Body of pancreas (tissue), 4 donors: ENCODE data around the gene KRTAP13-1. TPM values are rescaled to one million over a fixed set of nuclear protein-coding genes. Genes with fewer than 3 reads are reported as not detected.

Experiments used
- ATAC-seq: fragments of 150-250 bp; one replicate; pipeline ENCODE4 v1.9.1; 2016
- DNase-seq, 4 donors: peaks; one replicate each; pipeline ENCODE4 v3.0.0-alpha.2; 2019
- H3K27ac ChIP-seq, 4 donors: fragments of 200-600 bp; sonication (generic); 1 replicate in 3 of 4; 2 replicates in 1 of 4; pipeline versions ENCODE4 v1.5.1 to v1.6.1; 2016 to 2019; ENCODE audit warnings: mild to moderate bottlenecking in 1 of 4, mixed read lengths in 1 of 4, moderate library complexity in 1 of 4
- H3K27me3 ChIP-seq, 2 donors: fragments of 200-600 bp; sonication (generic); one replicate each; pipeline ENCODE4 v1.6.0; 2016; ENCODE audit warnings: mild to moderate bottlenecking in 1 of 2
- H3K36me3 ChIP-seq, 2 donors: fragments of 200-600 bp; sonication (generic); replicated peaks in 1 of 2; 2 replicates each; pipeline ENCODE4 v1.5.1; 2016; ENCODE audit warnings: low read depth in 2 of 2; ENCODE audit not compliant: insufficient read depth in 1 of 2
- H3K4me1 ChIP-seq: fragments of 200-600 bp; sonication (generic); one replicate; pipeline ENCODE4 v1.6.0; 2016
- H3K4me3 ChIP-seq, 2 donors: fragments of 200-600 bp; sonication (generic); 1 replicate in 1 of 2; 2 replicates in 1 of 2; pipeline ENCODE4 v1.5.1; 2016 to 2019
- H3K9me3 ChIP-seq, 3 donors: fragments of 200-600 bp; sonication (generic); 1 replicate in 2 of 3; 2 replicates in 1 of 3; pipeline ENCODE4 v1.5.1; 2016
- POLR2A ChIP-seq, 3 donors: fragments of 450-650 bp; IDR thresholded peaks; one replicate each; pipeline ENCODE4 v1.6.1; 2016; ENCODE audit warnings: antibody characterized with exemption in 3 of 3, mild to moderate bottlenecking in 2 of 3
- WGBS, 2 donors: methylation state at CpG; one replicate each; pipeline ENCODE4 v1.1.5; 2017; 5-methylcytosine and 5-hydroxymethylcytosine counted together
- intact Hi-C: fragments of 100-400 bp; cut with DNase I; formaldehyde crosslinking; loops from one replicate; pipeline ENCODE4 v1.15.1; 2023
- total RNA-seq, 2 donors: library from RNA; depleted of rRNA; stranded (reverse); fragments of >200 nt; gene quantifications; one replicate each; pipeline ENCODE4 v1.1.0, GENCODE V29; 2016
- TF ChIP-seq, protein P1 (sequence below), 7 experiments: fragments of 450-650 bp in 4 of 7; fragments of 200-600 bp in 3 of 7; sonication (generic) in 3 of 7; IDR thresholded peaks; one replicate each; pipeline ENCODE4 v1.5.1; 2016 to 2019; ENCODE audit warnings: antibody characterized with exemption in 7 of 7

The KRTAP13-1 gene
- total RNA-seq, 2 donors from 2014 or later, result not detected

DNA sequence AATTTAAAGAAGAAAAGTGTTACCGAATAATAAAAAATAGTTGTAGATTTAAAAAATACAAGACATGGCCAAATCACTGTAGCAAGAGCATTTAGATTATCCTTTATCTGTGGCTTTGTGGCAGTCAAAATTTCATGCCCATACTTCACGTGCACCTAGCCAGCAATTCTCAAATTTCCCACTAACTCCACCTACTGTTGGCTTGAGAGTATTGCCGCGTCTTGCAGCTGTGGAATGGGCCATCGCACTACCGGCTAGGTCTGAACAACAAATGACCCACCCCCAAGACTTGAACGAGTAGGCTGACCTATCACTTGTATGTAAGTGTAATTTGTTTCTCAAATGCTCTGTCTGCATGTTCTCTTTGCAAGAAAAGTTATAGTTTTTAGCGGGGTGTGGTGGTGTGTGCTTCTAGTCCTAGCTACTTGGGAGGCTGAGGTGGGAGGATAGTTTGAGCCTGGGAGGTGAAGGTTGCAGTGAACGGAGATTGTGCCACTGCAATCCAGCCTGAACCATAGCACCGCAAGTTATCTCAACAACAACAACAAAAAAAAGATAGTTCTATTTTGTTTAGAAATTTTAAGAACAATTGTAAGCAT is 38.3 kb downstream of the KRTAP13-1 start:
- Histone ChIP-seq H3K9me3 (no peaks in the 10 kb centered on the region), H3K4me3 (no peak overlapping the region), H3K27me3 (no peaks in the 10 kb centered on the region), H3K4me1 (no peaks in the 10 kb centered on the region), H3K36me3 (no peaks in the 10 kb centered on the region), H3K27ac (no peak overlapping the region)
- DNase-seq, result peak; percentile 32 to 43 (median 40)
- ATAC-seq, result peak; percentile 85
- WGBS, 2 donors, result 22 to 29% methylated on average over 10 of the region's 10 CpGs
- TF ChIP-seq, protein P1, sequence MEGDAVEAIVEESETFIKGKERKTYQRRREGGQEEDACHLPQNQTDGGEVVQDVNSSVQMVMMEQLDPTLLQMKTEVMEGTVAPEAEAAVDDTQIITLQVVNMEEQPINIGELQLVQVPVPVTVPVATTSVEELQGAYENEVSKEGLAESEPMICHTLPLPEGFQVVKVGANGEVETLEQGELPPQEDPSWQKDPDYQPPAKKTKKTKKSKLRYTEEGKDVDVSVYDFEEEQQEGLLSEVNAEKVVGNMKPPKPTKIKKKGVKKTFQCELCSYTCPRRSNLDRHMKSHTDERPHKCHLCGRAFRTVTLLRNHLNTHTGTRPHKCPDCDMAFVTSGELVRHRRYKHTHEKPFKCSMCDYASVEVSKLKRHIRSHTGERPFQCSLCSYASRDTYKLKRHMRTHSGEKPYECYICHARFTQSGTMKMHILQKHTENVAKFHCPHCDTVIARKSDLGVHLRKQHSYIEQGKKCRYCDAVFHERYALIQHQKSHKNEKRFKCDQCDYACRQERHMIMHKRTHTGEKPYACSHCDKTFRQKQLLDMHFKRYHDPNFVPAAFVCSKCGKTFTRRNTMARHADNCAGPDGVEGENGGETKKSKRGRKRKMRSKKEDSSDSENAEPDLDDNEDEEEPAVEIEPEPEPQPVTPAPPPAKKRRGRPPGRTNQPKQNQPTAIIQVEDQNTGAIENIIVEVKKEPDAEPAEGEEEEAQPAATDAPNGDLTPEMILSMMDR (IDR thresholded peaks at IDR 0.05), result peak in 6 of 7 experiments; percentile 48 to 61 (median 55)
- no peak for TF ChIP-seq POLR2A (IDR thresholded peaks at IDR 0.05)
- intact Hi-C loops, result no loop called here

DNA sequence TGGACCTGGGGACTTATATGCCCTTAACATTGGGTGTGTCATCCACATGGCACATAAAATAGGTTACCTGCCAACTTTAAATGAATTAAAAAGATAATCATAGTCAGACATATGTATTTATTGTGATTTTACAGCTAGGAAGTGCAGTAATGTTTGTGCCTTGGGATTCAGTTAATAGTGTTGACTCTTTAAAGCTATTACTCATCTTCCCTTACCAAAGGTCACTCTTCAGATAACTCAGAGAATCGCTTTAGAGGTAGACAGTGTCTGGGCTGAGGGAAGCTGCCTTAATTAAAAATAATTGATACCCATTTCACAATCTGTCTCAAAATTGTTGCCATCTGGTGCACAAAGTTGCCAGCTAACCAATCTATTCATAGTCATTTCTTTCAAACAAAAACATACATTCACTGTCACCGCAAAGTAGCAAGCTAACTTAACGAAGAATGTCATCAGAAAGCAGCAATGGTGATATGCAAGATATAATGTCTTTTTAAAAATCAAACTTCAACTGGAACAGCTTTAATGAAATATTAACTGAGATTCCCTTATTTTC is 41.3 kb downstream of the KRTAP13-1 start:
- no peaks in the 10 kb centered on the region for H3K36me3 ChIP-seq
- ATAC-seq, result no peak
- no peak for DNase-seq
- H3K4me1 ChIP-seq, result no peaks in the 10 kb centered on the region
- no peak overlapping the region for H3K27ac ChIP-seq
- WGBS, 2 donors, result 55 to 56% methylated on average over 3 of the region's 3 CpGs
- intact Hi-C loops, result no loop called here
- no peak overlapping the region for H3K4me3 ChIP-seq
- H3K27me3 ChIP-seq, result no peaks in the 10 kb centered on the region
- no peak for TF ChIP-seq POLR2A (IDR thresholded peaks at IDR 0.05)
- TF ChIP-seq, protein P1 (IDR thresholded peaks at IDR 0.05), result no peak
- H3K9me3 ChIP-seq, result no peaks in the 10 kb centered on the region

DNA sequence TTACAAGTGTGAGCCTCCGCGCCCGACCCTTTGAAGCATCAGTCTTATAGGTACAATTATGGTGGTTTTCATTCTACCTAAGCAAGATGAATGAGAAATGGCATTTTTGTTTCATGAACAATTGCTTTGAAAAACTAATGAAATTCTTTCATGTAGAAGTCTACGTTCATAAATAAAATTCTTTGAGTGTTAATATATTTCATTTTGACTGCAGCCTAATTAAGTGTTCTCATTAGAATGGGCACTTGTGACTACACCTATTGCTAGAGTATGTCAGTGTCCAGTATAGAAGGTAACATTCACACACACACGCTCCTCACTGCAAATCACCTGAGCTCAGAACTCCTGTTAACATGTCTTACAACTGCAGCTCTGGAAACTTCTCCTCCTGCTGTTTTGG is 44.1 kb downstream of the KRTAP13-1 start, which contains the start of gene KRTAP15-1:
Gene KRTAP15-1, plus strand, starts transcription at position 301 of the 400 bp plus-strand sequence. Its CDS starts 53 bp downstream, at position 354.
- 78 to 84% methylated on average over 5 of the region's 5 CpGs for WGBS, 2 donors
- Histone ChIP-seq H3K4me1 (no peaks in the 10 kb centered on the region), H3K27ac (no peak within 1 kb of the TSS), H3K4me3 (no peak within 1 kb of the TSS), H3K9me3 (no peaks in the 10 kb centered on the region), H3K36me3 (no peaks in the 10 kb centered on the region), H3K27me3 (no peaks in the 10 kb centered on the region)
- intact Hi-C loops, result no loop called here
- no peak for DNase-seq
- no peak for ATAC-seq
- TF ChIP-seq, protein P1 (IDR thresholded peaks at IDR 0.05), result no peak
- no peak for TF ChIP-seq POLR2A (IDR thresholded peaks at IDR 0.05)

DNA sequence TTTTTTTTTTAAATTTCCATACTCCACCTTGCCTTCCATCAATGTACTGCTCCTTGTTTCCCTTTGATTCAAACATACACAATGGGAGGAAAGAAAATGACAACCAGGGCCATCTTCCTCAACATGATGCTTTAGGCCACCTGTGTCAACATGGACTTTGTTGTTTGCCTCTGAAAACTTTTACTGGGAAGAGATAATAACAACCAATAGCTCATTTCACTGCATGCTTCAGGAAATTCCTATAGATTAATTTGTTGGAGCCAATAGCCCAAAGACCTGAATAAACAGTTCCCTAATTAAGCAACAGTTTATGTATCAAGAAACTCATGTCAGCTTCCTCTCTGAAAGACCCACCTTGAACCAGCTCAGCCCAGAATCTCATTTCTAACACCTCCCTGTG is 47.4 kb downstream of the KRTAP13-1 start:
- Histone ChIP-seq H3K27ac (no peak overlapping the region), H3K9me3 (no peaks in the 10 kb centered on the region), H3K36me3 (no peaks in the 10 kb centered on the region), H3K27me3 (no peaks in the 10 kb centered on the region), H3K4me3 (no peak overlapping the region), H3K4me1 (no peaks in the 10 kb centered on the region)
- ATAC-seq (no peak), DNase-seq (no peak)
- TF ChIP-seq, protein P1 (IDR thresholded peaks at IDR 0.05), result no peak
- TF ChIP-seq POLR2A (IDR thresholded peaks at IDR 0.05), result no peak
- intact Hi-C loops, result no loop called here

DNA sequence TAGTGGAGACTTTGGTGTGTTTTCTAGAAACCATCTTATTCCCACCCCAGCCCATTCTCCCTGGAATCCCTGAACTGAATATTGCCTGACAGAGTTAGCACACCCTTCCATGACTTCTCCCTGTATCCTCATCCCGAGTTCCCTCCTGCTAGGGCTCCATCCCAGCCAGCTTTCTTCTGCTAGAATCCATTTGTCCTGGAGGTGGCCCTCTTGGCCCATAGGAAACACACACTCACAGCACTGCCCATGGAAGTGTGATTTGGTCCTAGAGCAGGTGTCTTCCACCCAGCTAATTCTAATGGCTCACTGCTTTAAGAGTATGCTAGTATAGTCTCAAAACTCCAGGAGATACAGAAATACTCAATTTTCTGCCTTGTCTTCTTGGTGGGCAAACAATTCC is 48.4 kb downstream of the KRTAP13-1 start:
- ATAC-seq (no peak), DNase-seq (no peak)
- no peaks in the 10 kb centered on the region for H3K4me1 ChIP-seq
- TF ChIP-seq, protein P1 (IDR thresholded peaks at IDR 0.05), result no peak
- TF ChIP-seq POLR2A (IDR thresholded peaks at IDR 0.05), result no peak
- H3K36me3 ChIP-seq, result no peaks in the 10 kb centered on the region
- H3K27me3 ChIP-seq, result no peaks in the 10 kb centered on the region
- H3K4me3 ChIP-seq, result no peak overlapping the region
- no peaks in the 10 kb centered on the region for H3K9me3 ChIP-seq
- intact Hi-C loops, result no loop called here
- 25 to 39% methylated on average over 1 of the region's 1 CpG for WGBS, 2 donors
- no peak overlapping the region for H3K27ac ChIP-seq
